ENCODE measurements around the gene BCL2.

Gene BCL2

GRCh38 chr18:63286926-63287325 is 32.6 kb downstream of the BCL2 start:
- Histone ChIP-seq H3K27me3 (ENCODE audit: control insufficient read depth, insufficient read depth, low read length) (no peaks in the 10 kb centered on the region), H3K4me3 (ENCODE audit: low read depth, low read length) (no peak overlapping the region), H3K79me2 (peaks cover 8% of the 10 kb centered on the region), H2AFZ (no peak overlapping the region), H3K9me3 (ENCODE audit: control insufficient read depth, low read length) (no peaks in the 10 kb centered on the region), H3K27ac (no peak overlapping the region), H3K4me1 (no peaks in the 10 kb centered on the region), H3K36me3 (ENCODE audit: control insufficient read depth, insufficient read depth, low read length) (no peaks in the 10 kb centered on the region), H3K4me2 (ENCODE audit: low read length) (no peak overlapping the region), H3K9ac (no peak overlapping the region)
- TF ChIP-seq CTCF (IDR thresholded peaks at IDR 0.05), result no peak

DNA sequence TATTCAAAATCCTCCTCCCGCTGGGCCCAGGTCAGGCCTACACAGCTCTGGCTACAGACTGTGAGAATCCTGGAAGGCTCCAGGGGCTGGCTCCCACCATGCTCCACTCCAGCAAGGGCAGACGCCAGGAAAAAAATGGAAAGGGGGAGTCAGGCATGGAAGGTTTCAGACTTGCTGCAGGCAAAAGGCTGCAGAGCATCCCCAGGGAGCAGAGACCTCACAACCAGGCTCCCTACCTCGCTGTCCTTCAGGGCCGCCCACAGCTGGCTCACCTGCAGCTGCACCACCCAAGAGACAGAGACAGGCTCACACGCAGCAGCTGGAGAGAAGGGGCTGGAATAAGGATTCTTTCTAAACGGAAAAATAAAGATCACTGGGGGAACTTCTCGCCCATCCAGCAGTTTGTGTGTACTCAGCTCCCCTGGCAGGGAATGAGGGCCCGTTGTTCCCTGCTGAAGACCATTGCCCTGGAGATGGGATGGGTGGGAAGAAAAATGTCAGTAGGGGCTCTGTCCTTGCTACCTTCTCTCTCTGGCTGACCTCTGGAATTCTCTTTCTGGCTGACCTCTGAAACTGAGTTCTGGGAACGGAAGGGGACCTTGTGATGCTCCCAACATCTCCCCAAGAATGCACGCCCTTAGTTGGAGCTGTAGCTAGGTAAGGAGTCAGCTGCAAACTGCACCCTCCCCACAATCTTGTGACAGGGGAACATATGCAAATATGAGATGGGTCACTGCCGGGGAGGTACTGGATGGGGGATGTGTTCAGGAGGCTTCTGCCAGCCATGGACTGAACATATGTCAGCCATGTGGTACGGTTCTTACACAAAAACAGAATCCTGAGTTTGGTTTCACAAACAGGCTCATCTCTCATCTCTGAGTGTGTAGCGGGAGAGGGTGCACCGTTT is 34.5 kb downstream of the BCL2 start:
- Histone ChIP-seq H3K9ac (no peak overlapping the region), H3K27ac (no peak overlapping the region), H3K27me3 (ENCODE audit: control insufficient read depth, insufficient read depth, low read length) (no peaks in the 10 kb centered on the region), H3K4me2 (ENCODE audit: low read length) (no peak overlapping the region), H2AFZ (no peak overlapping the region), H3K79me2 (peaks cover 10% of the 10 kb centered on the region), H3K4me1 (no peaks in the 10 kb centered on the region), H3K36me3 (ENCODE audit: control insufficient read depth, insufficient read depth, low read length) (no peaks in the 10 kb centered on the region), H3K9me3 (ENCODE audit: control insufficient read depth, low read length) (no peaks in the 10 kb centered on the region), H3K4me3 (ENCODE audit: low read depth, low read length) (no peak overlapping the region)
- no peak for TF ChIP-seq CTCF (IDR thresholded peaks at IDR 0.05)

DNA sequence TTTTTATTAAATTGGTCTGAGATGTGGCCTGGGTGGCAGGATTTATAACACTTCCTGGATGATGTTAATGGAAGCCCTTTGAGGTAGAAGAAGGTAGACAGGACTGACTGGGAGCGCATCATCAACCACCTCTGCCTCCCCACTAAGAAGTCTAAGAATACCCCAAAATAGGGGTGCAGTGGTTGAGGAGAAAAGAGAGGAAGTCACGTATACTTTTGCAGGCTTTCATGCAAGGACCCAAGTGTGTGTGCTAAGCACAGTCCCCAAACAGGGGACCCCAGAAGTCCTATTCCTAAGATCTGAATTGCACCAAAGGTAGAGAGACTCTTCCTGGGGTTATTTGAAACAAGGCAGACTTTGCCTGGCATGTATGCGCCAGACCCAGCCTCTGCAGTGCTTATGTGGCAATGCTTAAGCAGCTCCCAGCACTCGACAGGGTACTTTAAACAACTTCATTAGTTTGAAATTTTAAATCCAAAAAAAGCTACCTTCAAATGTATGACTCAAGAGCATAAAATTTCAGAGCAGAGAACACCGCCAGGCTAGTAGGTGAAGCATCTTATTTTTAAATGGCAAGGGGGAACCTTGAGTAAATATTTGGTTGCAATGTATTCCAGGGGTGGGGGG is 35.3 kb downstream of the BCL2 start:
- Histone ChIP-seq H3K4me2 (ENCODE audit: low read length) (no peak overlapping the region), H3K9me3 (ENCODE audit: control insufficient read depth, low read length) (no peaks in the 10 kb centered on the region), H3K79me2 (peaks cover 10% of the 10 kb centered on the region), H3K36me3 (ENCODE audit: control insufficient read depth, insufficient read depth, low read length) (no peaks in the 10 kb centered on the region), H3K9ac (no peak overlapping the region), H3K27me3 (ENCODE audit: control insufficient read depth, insufficient read depth, low read length) (no peaks in the 10 kb centered on the region), H3K4me1 (no peaks in the 10 kb centered on the region), H3K4me3 (ENCODE audit: low read depth, low read length) (no peak overlapping the region), H2AFZ (no peak overlapping the region), H3K27ac (no peak overlapping the region)
- TF ChIP-seq CTCF (IDR thresholded peaks at IDR 0.05), result no peak

DNA sequence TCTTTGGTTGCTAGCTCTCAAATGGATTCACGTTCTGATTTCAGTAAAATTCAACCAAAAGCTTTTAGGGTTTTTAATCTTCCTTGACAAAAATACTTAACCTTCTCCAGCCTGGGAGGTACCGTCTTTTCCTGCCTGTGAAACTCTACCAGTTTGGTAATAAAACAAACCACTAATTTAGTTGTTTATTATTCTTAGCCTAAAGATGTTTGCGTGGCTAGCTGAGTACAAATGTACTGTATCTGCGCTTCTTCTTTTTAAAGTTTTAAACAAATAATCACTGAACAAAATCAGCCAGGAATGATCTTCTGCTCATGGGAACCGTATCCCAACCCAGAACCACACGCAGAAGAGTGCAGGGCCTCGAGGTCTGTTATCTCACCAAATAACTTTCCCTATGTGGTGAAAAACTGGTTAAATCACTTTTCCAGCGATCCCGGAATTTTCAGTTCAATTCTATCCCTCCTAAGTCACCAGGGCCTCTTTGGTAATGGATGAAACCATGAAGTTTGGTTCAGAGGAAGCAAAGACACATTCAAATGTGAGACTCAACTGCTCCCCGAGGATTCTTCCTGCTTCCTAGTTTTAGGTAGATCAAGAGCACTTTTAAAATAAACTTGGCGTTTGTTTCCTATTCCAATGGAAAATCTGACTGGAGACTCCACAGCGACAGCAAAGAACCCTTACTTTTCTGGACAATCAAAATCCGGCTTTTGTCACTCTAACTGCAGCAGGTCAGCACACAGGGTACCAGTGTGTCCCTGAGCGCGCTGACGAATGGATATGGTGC is 36.1 kb downstream of the BCL2 start:
- H3K4me1 ChIP-seq, result no peaks in the 10 kb centered on the region
- no peak overlapping the region for H3K27ac ChIP-seq
- no peak overlapping the region for H3K4me2 ChIP-seq (ENCODE audit: low read length)
- peaks cover 10% of the 10 kb centered on the region for H3K79me2 ChIP-seq
- no peak overlapping the region for H2AFZ ChIP-seq
- no peak overlapping the region for H3K9ac ChIP-seq
- H3K36me3 ChIP-seq (ENCODE audit: control insufficient read depth, insufficient read depth, low read length), result no peaks in the 10 kb centered on the region
- H3K9me3 ChIP-seq (ENCODE audit: control insufficient read depth, low read length), result no peaks in the 10 kb centered on the region
- no peaks in the 10 kb centered on the region for H3K27me3 ChIP-seq (ENCODE audit: control insufficient read depth, insufficient read depth, low read length)
- H3K4me3 ChIP-seq (ENCODE audit: low read depth, low read length), result no peak overlapping the region
- TF ChIP-seq CTCF (IDR thresholded peaks at IDR 0.05), result no peak

Measured in parathyroid adenoma (tissue), 2 donors.